ENCODE data around the gene VWA3B.

- TF ChIP-seq CTCF (conservative IDR thresholded peaks at IDR 0.05): no peak
- no peak for TF ChIP-seq ZFX (IDR thresholded peaks at IDR 0.05)
Measured at GRCh38 chr2:98140210-98140609, 53.2 kb downstream of the VWA3B start.
